Left lung (tissue), 10 donors: ENCODE measurements around the gene EEF1AKMT3. TPM values are rescaled to one million over a fixed set of nuclear protein-coding genes. Genes with fewer than 3 reads are reported as not detected.

Source experiments
- ATAC-seq: fragments of 200-7000 bp; cut with Tn5 transposase; one replicate; pipeline ENCODE4 v1.9.1; 2020; ENCODE audit warnings: moderate library complexity
- DNase-seq, 4 donors: peaks; one replicate each; pipeline ENCODE4 v3.0.0-alpha.2; 2013 to 2020
- H3K27ac ChIP-seq, 2 donors: fragments of 200-600 bp; sonication (generic) in 1 of 2; one replicate each; pipeline versions ENCODE4 v1.5.0 to v1.8.0; 2020 to 2021
- H3K27me3 ChIP-seq, 2 donors: fragments of 200-600 bp; sonication (generic) in 1 of 2; one replicate each; pipeline versions ENCODE4 v1.5.0 to v1.8.0; 2020 to 2021
- H3K36me3 ChIP-seq, 2 donors: fragments of 200-600 bp; sonication (generic) in 1 of 2; one replicate each; pipeline versions ENCODE4 v1.5.0 to v1.8.0; 2020 to 2021
- H3K4me1 ChIP-seq, 2 donors: fragments of 200-600 bp; one replicate each; pipeline ENCODE4 v1.8.0; 2021
- H3K4me3 ChIP-seq, 2 donors: fragments of 200-600 bp; sonication (generic) in 1 of 2; one replicate each; pipeline versions ENCODE4 v1.5.0 to v1.8.0; 2020 to 2021; ENCODE audit warnings: mild to moderate bottlenecking in 1 of 2
- H3K9me3 ChIP-seq, 2 donors: fragments of 200-600 bp; sonication (generic) in 1 of 2; one replicate each; pipeline versions ENCODE4 v1.5.0 to v1.8.0; 2020 to 2021
- intact Hi-C, 2 donors: fragments of 100-400 bp; cut with DNase I; formaldehyde crosslinking; loops; one replicate each; pipeline versions ENCODE4 v1.11.2 to v1.14.2; 2022
- polyA plus RNA-seq, 6 donors: library from polyadenylated mRNA; unstranded; fragments of 120-200 nt; gene quantifications; one replicate each; pipeline ENCODE4 v1.2.1, GENCODE V29; 2013; ENCODE audit not compliant: insufficient read length in 6 of 6
- total RNA-seq, 2 donors: library from RNA; stranded (reverse); fragmentation: NEBNext Ultra II Directional; extraction: Animal tissue kit (Norgen Biotek cat#: 25700); gene quantifications; one replicate each; pipeline ENCODE4 v1.2.1, GENCODE V29; 2021
- TF ChIP-seq, protein P1 (sequence below), 2 donors: fragments of 200-600 bp; sonication (generic) in 1 of 2; IDR thresholded peaks; one replicate each; pipeline versions ENCODE4 v1.5.0 to v1.8.0; 2021; ENCODE audit warnings: antibody characterized with exemption in 2 of 2
- donor health status: DM: no; HTN: yes; CAD: no.
- donor health status: DM: no; HTN: no; CAD: no.

EEF1AKMT3 gene
- total and polyA plus RNA-seq, 8 donors, result 6.2 to 19.7 (median 16.6) TPM

DNA sequence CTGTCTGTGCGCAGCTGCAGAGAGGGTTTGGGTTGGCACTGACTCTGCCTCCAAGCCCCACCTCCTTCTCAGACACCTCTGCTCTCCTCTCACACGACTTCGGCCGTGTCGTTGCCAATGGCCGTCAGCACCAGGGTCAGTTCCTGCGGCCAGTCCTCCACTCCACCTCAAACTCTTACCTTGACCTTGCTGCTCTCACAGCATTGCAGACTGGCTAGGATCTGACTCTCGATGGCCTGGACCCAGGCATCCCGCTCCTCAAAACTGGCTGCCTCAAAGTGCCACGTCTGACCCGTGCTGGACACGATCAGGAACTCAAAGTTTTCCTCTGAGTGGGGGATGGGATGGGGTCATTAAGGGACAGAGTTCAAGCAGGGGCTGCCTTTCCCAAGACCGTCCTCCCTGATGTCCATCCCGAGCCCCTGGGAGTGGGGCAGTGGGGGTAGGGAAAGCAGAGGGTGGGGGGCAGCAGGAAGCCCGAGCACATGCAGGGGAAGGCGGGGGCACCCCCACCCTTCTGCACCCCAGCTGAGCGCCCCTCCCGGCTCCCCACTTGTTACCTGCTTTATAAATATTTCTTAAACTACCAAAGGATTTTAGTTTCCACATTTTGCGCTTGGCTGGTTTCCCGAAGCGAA, 44.5 kb upstream of the EEF1AKMT3 start:
- peaks cover 4 to 6% of the 10 kb centered on the region in 2 donors for H3K4me1 ChIP-seq
- intact Hi-C loops, result no loop called here
- peaks cover 0 to 64% of the 10 kb centered on the region in 2 donors for H3K36me3 ChIP-seq
- peak; percentile 46 for ATAC-seq
- H3K9me3 ChIP-seq, result no peaks in the 10 kb centered on the region
- no peak for DNase-seq
- no peak overlapping the region for H3K27ac ChIP-seq
- H3K27me3 ChIP-seq, result peaks cover 0 to 16% of the 10 kb centered on the region in 2 donors
- peak overlapping the region in 1 of 2 donors; percentile 55 for H3K4me3 ChIP-seq
- TF ChIP-seq, protein P1, sequence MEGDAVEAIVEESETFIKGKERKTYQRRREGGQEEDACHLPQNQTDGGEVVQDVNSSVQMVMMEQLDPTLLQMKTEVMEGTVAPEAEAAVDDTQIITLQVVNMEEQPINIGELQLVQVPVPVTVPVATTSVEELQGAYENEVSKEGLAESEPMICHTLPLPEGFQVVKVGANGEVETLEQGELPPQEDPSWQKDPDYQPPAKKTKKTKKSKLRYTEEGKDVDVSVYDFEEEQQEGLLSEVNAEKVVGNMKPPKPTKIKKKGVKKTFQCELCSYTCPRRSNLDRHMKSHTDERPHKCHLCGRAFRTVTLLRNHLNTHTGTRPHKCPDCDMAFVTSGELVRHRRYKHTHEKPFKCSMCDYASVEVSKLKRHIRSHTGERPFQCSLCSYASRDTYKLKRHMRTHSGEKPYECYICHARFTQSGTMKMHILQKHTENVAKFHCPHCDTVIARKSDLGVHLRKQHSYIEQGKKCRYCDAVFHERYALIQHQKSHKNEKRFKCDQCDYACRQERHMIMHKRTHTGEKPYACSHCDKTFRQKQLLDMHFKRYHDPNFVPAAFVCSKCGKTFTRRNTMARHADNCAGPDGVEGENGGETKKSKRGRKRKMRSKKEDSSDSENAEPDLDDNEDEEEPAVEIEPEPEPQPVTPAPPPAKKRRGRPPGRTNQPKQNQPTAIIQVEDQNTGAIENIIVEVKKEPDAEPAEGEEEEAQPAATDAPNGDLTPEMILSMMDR (IDR thresholded peaks at IDR 0.05), result no peak

DNA sequence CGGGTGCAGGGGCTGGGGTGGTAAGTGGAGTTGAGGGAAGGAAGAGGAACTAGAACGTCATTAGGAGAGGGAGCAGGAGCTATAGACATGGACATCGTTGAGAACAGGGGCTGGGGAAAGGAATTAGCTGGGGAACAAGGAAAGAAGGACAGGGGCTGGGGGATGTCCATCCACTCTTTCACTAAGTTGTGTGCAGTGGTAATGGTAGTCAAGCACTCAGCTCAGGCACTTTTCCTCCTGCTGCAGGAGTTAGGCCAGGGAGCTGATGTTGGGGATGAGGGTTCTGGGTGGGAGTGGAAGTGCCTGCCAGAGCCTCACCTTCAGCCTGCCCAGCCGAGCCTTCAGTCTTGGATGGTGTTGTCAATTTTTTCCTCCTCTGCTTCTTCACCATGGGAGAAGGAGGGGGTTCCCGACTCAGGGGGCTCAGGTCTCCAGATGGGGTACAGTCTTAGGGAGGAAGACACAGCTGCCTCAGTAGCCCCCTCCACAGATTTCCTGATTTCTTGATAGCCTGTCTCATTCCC, 43.0 kb upstream of the EEF1AKMT3 start:
- no peak overlapping the region for H3K4me3 ChIP-seq
- TF ChIP-seq, protein P1 (IDR thresholded peaks at IDR 0.05), result no peak
- no peak overlapping the region for H3K27ac ChIP-seq
- H3K4me1 ChIP-seq, result peaks cover 4 to 6% of the 10 kb centered on the region in 2 donors
- intact Hi-C loops, result no loop called here
- peaks cover 0 to 26% of the 10 kb centered on the region in 2 donors for H3K27me3 ChIP-seq
- no peak for ATAC-seq
- no peaks in the 10 kb centered on the region for H3K9me3 ChIP-seq
- peaks cover 0 to 79% of the 10 kb centered on the region in 2 donors for H3K36me3 ChIP-seq
- no peak for DNase-seq

DNA sequence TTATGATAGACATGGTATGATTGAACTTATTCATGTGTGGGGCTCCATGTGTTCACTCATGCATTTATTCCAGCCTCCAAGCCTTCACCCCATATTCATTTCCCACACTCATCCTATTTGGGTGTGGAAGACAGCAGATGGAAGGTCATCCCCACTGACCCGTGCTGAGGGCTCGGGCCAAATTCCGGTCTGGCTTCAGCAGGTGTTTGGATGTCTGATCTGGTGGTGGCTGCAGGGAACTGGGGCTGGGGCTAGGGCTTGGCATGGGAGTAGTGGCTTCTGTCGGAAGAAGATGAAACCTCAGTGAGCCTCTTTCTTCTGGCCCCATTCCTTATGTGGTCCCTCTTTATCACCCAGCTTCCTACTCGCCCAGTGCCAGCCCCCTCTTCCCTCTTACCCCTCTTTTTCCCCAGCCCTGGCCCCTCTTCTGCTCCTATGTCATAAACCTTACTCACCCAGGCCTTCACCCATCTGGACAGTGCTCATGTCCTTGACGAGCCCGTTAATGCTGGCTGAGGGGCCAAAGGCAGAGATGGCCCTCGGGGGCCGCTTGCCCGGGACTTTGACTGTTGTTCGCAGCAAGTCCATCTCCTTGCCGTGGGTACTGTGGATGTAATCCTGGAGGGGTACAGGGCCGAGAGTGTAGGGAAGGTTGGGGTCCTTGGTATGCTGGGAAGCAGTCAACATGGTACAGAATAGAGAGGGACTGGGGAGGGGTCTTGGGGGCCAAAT, 41.9 kb upstream of the EEF1AKMT3 start:
- peaks cover 0 to 91% of the 10 kb centered on the region in 2 donors for H3K36me3 ChIP-seq
- H3K27me3 ChIP-seq, result peaks cover 5 to 37% of the 10 kb centered on the region in 2 donors
- DNase-seq, result peak in 1 of 4 donors; percentile 50
- intact Hi-C loops, result no loop called here
- H3K4me3 ChIP-seq, result no peak overlapping the region
- TF ChIP-seq, protein P1 (IDR thresholded peaks at IDR 0.05), result no peak
- no peaks in the 10 kb centered on the region for H3K9me3 ChIP-seq
- ATAC-seq, result no peak
- no peak overlapping the region for H3K27ac ChIP-seq
- H3K4me1 ChIP-seq, result peaks cover 4 to 6% of the 10 kb centered on the region in 2 donors

DNA sequence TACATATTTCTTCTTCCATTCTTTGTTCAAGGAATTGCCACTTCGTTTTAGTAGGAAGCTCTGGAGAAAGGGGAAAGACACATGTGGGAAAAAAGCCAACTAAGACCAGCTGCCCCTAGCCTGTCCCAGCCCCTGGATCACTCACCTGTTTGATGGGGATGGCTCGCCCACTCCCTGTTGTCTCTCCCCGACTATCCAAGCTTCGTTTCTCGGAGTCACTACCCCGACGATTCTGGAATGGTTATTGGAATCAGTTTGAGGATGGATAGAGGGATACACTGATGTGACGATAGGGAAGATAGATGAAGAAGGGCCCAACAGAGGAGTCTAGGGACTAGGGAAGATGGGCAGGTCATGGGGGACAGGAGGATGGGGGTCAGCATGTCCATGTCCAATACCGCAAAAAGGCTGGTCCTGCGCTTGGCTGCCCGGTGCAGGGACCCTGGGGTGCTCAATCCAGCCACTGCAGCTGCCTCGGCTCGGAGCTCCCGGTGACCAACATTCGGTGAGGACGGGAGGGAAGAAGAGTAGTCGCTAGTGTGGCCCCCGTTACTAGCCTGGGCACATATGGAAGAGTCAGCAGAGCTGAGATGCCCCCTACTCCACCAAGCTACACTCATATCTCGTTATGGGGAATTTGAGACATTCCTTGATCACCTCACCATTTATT, 40.9 kb upstream of the EEF1AKMT3 start:
- H3K4me1 ChIP-seq, result peaks cover 6 to 11% of the 10 kb centered on the region in 2 donors
- H3K27ac ChIP-seq, result no peak overlapping the region
- H3K27me3 ChIP-seq, result peaks cover 16 to 47% of the 10 kb centered on the region in 2 donors
- DNase-seq (peak in 1 of 4 donors; percentile 49), ATAC-seq (no peak)
- H3K9me3 ChIP-seq, result no peaks in the 10 kb centered on the region
- intact Hi-C loops, result no loop called here
- TF ChIP-seq, protein P1 (IDR thresholded peaks at IDR 0.05), result no peak
- no peak overlapping the region for H3K4me3 ChIP-seq
- H3K36me3 ChIP-seq, result peaks cover 0 to 83% of the 10 kb centered on the region in 2 donors
